ENCODE data around the gene KRT86.
"Not testable (repeated sequence)": the region's sequence is repeated elsewhere in the genome, so short reads cannot be mapped to it uniquely, and the experiment has no call there.

The KRT86 gene

DNA sequence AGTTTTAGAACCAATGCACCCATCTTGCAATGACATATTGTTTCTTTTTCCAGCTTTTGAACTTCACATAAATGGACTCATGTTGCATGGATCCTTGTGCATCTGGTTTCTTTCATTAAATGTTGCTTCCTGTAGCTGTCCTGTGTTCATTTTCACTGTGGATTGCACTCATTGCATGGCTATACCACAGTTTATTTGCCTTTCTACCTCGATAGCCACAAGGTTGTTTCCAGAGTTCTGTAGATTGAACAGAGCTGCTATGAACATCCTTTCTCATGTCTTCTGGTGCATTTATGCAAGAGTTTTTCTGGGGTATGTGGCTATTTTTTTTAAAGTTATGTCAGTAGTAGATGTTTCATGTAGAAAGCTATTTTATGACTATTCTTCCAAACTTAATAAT lies 20.4 kb downstream of the KRT86 start:
- Histone ChIP-seq H3K4me1 (no peaks in the 10 kb centered on the region), H3K4me3 (no peak overlapping the region), H3K9me3 (no peaks in the 10 kb centered on the region), H3K36me3 (no peaks in the 10 kb centered on the region), H3K27ac (no peak overlapping the region), H3K27me3 (peaks cover 0 to 11% of the 10 kb centered on the region in 2 donors)
- TF ChIP-seq, protein P1, sequence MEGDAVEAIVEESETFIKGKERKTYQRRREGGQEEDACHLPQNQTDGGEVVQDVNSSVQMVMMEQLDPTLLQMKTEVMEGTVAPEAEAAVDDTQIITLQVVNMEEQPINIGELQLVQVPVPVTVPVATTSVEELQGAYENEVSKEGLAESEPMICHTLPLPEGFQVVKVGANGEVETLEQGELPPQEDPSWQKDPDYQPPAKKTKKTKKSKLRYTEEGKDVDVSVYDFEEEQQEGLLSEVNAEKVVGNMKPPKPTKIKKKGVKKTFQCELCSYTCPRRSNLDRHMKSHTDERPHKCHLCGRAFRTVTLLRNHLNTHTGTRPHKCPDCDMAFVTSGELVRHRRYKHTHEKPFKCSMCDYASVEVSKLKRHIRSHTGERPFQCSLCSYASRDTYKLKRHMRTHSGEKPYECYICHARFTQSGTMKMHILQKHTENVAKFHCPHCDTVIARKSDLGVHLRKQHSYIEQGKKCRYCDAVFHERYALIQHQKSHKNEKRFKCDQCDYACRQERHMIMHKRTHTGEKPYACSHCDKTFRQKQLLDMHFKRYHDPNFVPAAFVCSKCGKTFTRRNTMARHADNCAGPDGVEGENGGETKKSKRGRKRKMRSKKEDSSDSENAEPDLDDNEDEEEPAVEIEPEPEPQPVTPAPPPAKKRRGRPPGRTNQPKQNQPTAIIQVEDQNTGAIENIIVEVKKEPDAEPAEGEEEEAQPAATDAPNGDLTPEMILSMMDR (IDR thresholded peaks at IDR 0.05): no peak
- DNase-seq: no peak
- intact Hi-C loops (cut with DNase I; ENCODE audit: low total_unique reads): no loop called here

DNA sequence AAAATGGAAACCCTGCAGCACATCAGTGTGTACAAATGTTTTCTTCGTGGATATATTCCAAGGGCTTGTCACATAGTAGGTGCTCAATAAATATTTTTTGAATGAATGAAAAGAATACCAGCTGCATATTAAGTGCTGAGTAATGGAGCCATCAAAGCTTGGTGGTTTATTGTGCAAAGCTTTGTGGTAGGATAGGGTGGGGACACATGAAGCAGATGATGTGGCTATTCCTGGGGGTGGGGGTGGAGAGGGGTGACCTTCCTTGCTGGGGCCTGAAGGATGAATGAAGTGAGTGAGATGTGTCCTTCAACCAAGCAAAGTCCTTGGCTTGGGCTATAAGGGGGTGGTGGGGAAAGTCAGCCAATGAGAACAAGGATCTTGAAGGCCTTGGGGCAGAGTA lies 21.2 kb downstream of the KRT86 start:
- Histone ChIP-seq H3K36me3 (no peaks in the 10 kb centered on the region), H3K27me3 (peaks cover 0 to 11% of the 10 kb centered on the region in 2 donors), H3K4me1 (no peaks in the 10 kb centered on the region), H3K27ac (no peak overlapping the region), H3K9me3 (no peaks in the 10 kb centered on the region), H3K4me3 (no peak overlapping the region)
- intact Hi-C loops (cut with DNase I; ENCODE audit: low total_unique reads): no loop called here
- TF ChIP-seq, protein P1 (IDR thresholded peaks at IDR 0.05): no peak
- DNase-seq: no peak

DNA sequence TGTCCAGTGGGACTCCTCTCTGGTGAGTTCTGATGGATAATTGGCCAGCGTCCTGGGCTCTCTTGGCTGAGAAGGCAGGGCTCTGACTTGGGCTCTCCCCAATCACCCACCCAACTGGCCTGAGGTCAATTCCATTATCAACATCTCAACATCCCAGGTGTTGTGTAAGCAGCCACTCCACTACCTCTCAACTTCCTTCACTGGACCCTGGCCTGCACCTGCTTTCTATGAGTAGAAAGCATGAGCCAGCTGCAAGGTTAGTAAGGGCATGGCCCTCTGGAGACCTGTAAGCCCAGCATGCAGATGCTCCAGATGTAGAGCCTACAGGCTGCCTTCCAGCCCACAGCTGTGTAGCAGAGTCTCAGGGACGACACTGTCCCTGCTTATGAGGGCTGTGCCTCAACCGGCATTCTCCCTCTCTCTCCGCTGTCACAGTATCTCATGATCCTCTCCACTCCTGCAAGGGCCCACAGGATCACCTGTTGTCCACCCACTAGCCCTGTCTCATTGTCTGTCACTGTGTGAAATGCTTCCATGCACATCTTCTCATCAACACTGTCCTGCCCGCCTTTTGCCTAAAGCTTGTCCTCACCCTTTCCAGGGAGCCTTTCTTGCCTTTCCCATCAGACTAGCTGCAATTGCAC lies 22.2 kb downstream of the KRT86 start:
- Histone ChIP-seq H3K4me3 (no peak overlapping the region), H3K27me3 (peaks cover 0 to 7% of the 10 kb centered on the region in 2 donors), H3K9me3 (no peaks in the 10 kb centered on the region), H3K4me1 (no peaks in the 10 kb centered on the region), H3K36me3 (no peaks in the 10 kb centered on the region), H3K27ac (no peak overlapping the region)
- TF ChIP-seq, protein P1 (IDR thresholded peaks at IDR 0.05): no peak
- DNase-seq: no peak
- intact Hi-C loops (cut with DNase I; ENCODE audit: low total_unique reads): no loop called here

DNA sequence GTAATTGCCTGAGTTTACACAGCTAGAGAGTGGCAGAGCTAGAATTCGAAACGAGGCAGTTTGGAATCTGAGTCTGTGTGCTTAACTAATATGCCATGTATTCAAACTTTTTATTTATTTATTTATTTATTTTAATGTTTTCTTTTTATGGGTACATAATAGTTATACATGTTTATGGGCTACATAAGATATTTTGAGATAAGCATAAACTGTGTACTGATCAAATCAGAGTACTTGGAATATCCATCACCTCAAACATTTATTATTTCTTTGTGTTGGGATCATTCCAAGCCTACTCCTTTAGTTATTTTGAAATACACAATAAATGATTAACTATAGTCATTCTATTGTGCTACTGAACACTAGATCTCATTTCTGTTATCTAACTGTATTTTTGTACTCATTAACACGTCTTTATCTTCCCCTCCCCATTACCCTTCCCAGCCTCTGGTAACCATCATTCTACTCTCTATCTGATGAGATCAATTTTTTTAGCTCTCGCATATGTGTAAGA lies 24.3 kb downstream of the KRT86 start:
- TF ChIP-seq, protein P1 (IDR thresholded peaks at IDR 0.05): no peak
- intact Hi-C loops (cut with DNase I; ENCODE audit: low total_unique reads): no loop called here
- no peaks in the 10 kb centered on the region for H3K36me3 ChIP-seq

DNA sequence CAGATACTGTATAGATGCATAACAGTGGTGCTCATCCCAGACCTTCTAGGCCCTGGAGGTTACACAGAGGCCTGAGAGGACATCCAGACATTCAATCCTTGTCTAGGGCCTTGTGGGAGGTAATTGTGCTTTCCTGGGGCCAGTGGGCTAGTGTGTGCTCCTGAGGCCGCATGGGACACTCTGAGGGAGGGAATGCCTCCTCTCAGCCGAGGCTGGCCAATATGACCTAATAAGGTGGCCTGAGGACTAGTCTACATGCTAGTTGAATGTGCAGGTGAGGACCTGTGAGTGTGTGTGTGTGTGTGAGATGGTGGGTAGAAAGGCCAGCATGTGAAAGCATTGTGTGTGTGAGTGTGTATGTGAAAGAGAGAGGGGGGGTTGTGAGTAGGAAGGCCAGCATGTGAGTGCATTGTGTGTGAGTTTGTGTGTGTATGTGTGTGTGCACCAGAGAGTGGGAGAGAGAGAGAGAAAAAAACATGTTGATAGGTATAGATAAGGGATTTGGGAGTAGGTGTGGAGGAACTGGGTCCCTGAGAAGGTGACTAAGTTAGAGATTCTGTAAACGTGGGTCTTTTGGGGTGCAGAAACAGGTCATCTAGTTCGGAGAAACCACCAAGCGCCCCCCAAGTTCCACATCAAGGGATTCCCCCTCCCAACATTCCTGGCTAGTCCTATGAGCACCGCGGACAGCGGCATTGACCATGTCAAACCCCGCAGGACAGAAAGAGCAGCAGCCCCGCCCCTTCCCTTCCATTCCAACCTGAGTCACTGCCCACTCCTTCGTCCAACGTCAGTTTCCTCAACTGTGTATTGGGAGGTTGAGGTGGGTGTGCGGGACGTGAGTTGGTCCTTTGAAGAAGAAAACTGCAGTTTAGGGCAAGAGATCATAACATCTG lies 26.6 kb downstream of the KRT86 start:
- H3K27me3 ChIP-seq: no peaks in the 10 kb centered on the region
- no peaks in the 10 kb centered on the region for H3K9me3 ChIP-seq
- no peaks in the 10 kb centered on the region for H3K36me3 ChIP-seq
- no peak for DNase-seq
- TF ChIP-seq, protein P1 (IDR thresholded peaks at IDR 0.05): no peak
- intact Hi-C loops (cut with DNase I; ENCODE audit: low total_unique reads): no loop called here
- H3K27ac ChIP-seq: no peak overlapping the region
- no peaks in the 10 kb centered on the region for H3K4me1 ChIP-seq
- no peak overlapping the region for H3K4me3 ChIP-seq

More for the DNA sequence above, 24.3 kb downstream of the KRT86 start:
- no peaks in the 10 kb centered on the region for H3K4me1 ChIP-seq
- DNase-seq: no peak
- no peak overlapping the region for H3K4me3 ChIP-seq
- H3K27me3 ChIP-seq: peaks cover 0 to under 1% of the 10 kb centered on the region in 2 donors
- H3K27ac ChIP-seq: no peak overlapping the region
- H3K9me3 ChIP-seq: no peaks in the 10 kb centered on the region

DNA sequence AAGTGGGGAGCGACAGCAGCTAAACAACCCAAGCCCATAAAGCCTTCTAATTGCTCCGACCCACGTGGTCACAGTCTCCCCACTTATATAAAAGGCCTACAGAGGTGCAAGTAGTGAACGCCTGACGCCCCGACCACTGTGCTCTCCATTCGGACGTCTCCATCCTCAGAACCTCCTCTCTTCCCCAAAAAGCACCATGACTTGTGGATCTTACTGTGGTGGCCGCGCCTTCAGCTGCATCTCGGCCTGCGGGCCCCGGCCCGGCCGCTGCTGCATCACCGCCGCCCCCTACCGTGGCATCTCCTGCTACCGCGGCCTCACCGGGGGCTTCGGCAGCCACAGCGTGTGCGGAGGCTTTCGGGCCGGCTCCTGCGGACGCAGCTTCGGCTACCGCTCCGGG lies 27.3 kb downstream of the KRT86 start:
- H3K36me3 ChIP-seq; H3K27me3 ChIP-seq; DNase-seq; H3K4me3 ChIP-seq; H3K4me1 ChIP-seq; H3K27ac ChIP-seq; intact Hi-C loops (cut with DNase I; ENCODE audit: low total_unique reads); H3K9me3 ChIP-seq: not testable (repeated sequence)

DNA sequence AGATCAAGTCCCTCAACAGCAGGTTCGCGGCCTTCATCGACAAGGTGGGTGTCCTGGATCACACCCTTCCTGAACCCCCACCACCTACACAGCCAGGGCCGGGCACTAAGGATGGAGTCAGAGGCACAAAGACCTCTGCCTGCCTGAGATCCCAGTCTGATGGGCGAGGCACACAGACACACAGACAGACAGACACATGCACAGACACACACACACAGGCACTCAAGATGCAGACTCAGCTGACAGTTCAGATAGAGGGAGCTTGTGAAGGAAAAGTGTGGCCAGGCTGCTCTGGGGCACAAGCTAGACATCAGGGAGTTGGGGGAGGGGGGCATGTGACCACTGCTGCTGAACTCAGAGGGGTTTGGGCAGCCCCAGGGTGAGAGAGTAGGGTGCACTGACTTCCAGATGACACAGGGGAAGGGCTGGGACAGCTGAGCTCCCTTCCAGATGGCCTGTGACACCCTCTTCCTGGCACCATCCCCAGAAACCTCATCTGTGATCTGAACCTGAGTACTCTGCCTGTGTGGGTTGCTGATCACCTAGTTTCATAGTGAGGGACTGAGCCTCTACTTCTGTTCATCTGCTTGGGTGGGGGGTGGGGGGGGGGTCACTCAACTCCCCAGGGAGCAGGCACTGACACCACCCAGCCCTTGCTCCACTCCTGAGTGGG lies 27.9 kb downstream of the KRT86 start:
- H3K4me1 ChIP-seq; H3K27me3 ChIP-seq; intact Hi-C loops (cut with DNase I; ENCODE audit: low total_unique reads); H3K4me3 ChIP-seq; DNase-seq; H3K9me3 ChIP-seq; H3K27ac ChIP-seq; H3K36me3 ChIP-seq: not testable (repeated sequence)

DNA sequence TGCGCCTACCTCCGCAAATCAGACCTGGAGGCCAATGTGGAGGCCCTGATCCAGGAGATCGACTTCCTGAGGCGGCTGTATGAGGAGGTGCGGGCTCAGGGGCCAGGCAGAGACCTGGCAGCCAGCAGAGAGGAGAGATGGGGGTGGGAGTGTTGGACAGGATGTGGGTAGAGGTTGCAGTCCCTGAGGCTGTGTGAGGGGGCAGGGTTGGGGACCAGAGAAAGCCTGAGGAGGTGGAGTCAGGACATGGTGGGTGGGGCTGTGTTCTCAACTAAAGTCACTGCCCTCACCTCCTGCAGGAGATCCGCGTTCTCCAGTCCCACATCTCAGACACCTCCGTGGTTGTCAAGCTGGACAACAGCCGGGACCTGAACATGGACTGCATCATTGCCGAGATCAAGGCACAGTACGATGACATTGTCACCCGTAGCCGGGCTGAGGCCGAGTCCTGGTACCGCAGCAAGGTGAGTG lies 30.5 kb downstream of the KRT86 start:
- DNase-seq; intact Hi-C loops (cut with DNase I; ENCODE audit: low total_unique reads): not testable (repeated sequence)

More for the DNA sequence above, 30.5 kb downstream of the KRT86 start:
- H3K27me3 ChIP-seq, H3K36me3 ChIP-seq, H3K4me3 ChIP-seq, H3K27ac ChIP-seq, H3K9me3 ChIP-seq: not testable (repeated sequence)
- peaks cover 0 to 20% (median 12%) of the 10 kb centered on the region in 4 donors for H3K4me1 ChIP-seq
